GM23338 (cell line): ENCODE measurements around the gene ARID3A. TPM values are rescaled to one million over a fixed set of nuclear protein-coding genes. Genes with fewer than 3 reads are reported as not detected.
"Not testable (repeated sequence)": the region's sequence is repeated elsewhere in the genome, so short reads cannot be mapped to it uniquely, and the experiment has no call there.

Experiments
- ATAC-seq: fragments of 200-7000 bp; cut with Tn5 transposase; 3 replicates; pipeline ENCODE4 v1.9.1; 2020
- DNase-seq: peaks from one replicate; pipeline ENCODE4 v3.0.0-alpha.2; 2015; ENCODE audit warnings: low spot score
- H2AFZ ChIP-seq: fragments of 200-600 bp; sonication (generic); 2 replicates; pipeline ENCODE4 v1.8.0; 2016; ENCODE audit warnings: antibody characterized with exemption, mild to moderate bottlenecking, moderate library complexity
- H3F3A ChIP-seq: fragments of 200-600 bp; sonication (generic); replicated peaks from 2 replicates; pipeline ENCODE4 v1.8.0; 2017; ENCODE audit warnings: antibody characterized with exemption, mixed run types, low read depth
- H3K27ac ChIP-seq: fragments of 200-600 bp; sonication (generic); 2 replicates; pipeline ENCODE4 v1.6.1; 2016; ENCODE audit warnings: low read depth
- H3K27me3 ChIP-seq: fragments of 200-600 bp; sonication (generic); 2 replicates; pipeline ENCODE4 v1.8.0; 2016; ENCODE audit warnings: mild to moderate bottlenecking, mixed run types, moderate library complexity; ENCODE audit not compliant: insufficient read depth
- H3K36me3 ChIP-seq: fragments of 200-600 bp; sonication (generic); 2 replicates; pipeline ENCODE4 v1.8.0; 2016; ENCODE audit warnings: mild to moderate bottlenecking; ENCODE audit not compliant: insufficient read depth
- H3K4me1 ChIP-seq: fragments of 200-600 bp; sonication (generic); 2 replicates; pipeline ENCODE4 v1.8.0; 2016; ENCODE audit warnings: mild to moderate bottlenecking, moderate library complexity; ENCODE audit not compliant: insufficient read depth
- H3K4me2 ChIP-seq: fragments of 200-600 bp; sonication (generic); 2 replicates; pipeline ENCODE4 v1.7.1; 2017; ENCODE audit warnings: mixed run types
- H3K4me3 ChIP-seq: fragments of 200-600 bp; sonication (generic); 2 replicates; pipeline ENCODE4 v1.6.1; 2016; ENCODE audit warnings: mixed run types
- H3K79me2 ChIP-seq: fragments of 200-600 bp; sonication (generic); replicated peaks from 2 replicates; pipeline ENCODE4 v1.8.0; 2017; ENCODE audit warnings: mild to moderate bottlenecking; ENCODE audit not compliant: insufficient read depth
- H3K9me2 ChIP-seq: fragments of 200-600 bp; sonication (generic); 2 replicates; pipeline ENCODE4 v1.8.0; 2017; ENCODE audit not compliant: insufficient read depth
- H4K20me1 ChIP-seq: fragments of 200-600 bp; sonication (generic); replicated peaks from 2 replicates; pipeline ENCODE4 v1.8.0; 2017; ENCODE audit warnings: mild to moderate bottlenecking; ENCODE audit not compliant: insufficient read depth
- H3K27ac Mint-ChIP-seq: 2 replicates; pipeline ENCODE4 v1.8.0; 2020; ENCODE audit warnings: inconsistent platforms, mild to moderate bottlenecking, moderate library complexity, mixed read lengths
- H3K27me3 Mint-ChIP-seq: 3 replicates; pipeline ENCODE4 v1.8.0; 2022; ENCODE audit warnings: low read depth, mild to moderate bottlenecking, moderate library complexity, mixed read lengths, inconsistent platforms; ENCODE audit not compliant: insufficient read depth, poor library complexity
- H3K36me3 Mint-ChIP-seq: 3 replicates; pipeline ENCODE4 v1.8.0; 2021; ENCODE audit warnings: low read depth, mild to moderate bottlenecking, inconsistent platforms, moderate library complexity, mixed read lengths
- H3K4me1 Mint-ChIP-seq: 3 replicates; pipeline ENCODE4 v1.8.0; 2020; ENCODE audit warnings: mild to moderate bottlenecking, inconsistent platforms, mixed read lengths
- H3K4me3 Mint-ChIP-seq: 3 replicates; pipeline ENCODE4 v1.8.0; 2021; ENCODE audit warnings: moderate library complexity, mild to moderate bottlenecking, inconsistent platforms, mixed read lengths
- H3K9me3 Mint-ChIP-seq: 3 replicates; pipeline ENCODE4 v1.8.0; 2020; ENCODE audit warnings: moderate library complexity, mild to moderate bottlenecking, inconsistent platforms, mixed read lengths
- ETS1 ChIP-seq: IDR thresholded peaks from 2 replicates; pipeline ENCODE4 v1.6.1; 2016; ENCODE audit warnings: antibody characterized with exemption
- EZH2 ChIP-seq: fragments of 200-600 bp; sonication (generic); IDR thresholded peaks from one replicate; pipeline ENCODE4 v1.8.0; 2017; ENCODE audit warnings: antibody characterized with exemption, mild to moderate bottlenecking, low read depth; ENCODE audit not compliant: unreplicated experiment
- EZH2phosphoT487 ChIP-seq: fragments of 200-600 bp; sonication (generic); IDR thresholded peaks from one replicate; pipeline ENCODE4 v1.8.1; 2018; ENCODE audit warnings: antibody characterized with exemption; ENCODE audit not compliant: unreplicated experiment
- POLR2AphosphoS5 ChIP-seq: IDR thresholded peaks from 2 replicates; pipeline ENCODE4 v1.6.1; 2016; ENCODE audit warnings: antibody characterized with exemption, low read depth
- ZNF462 ChIP-seq: fragments of 250-450 bp; sonication (Bioruptor Pico); IDR thresholded peaks from 2 replicates; pipeline ENCODE4 v1.5.0; 2020; ENCODE audit warnings: mild to moderate bottlenecking, moderate library complexity
- polyA plus RNA-seq: library from polyadenylated mRNA; unstranded; fragments of >200 nt; fragmentation: Nextera tagmentation; extraction: Ambion mirVana; gene quantifications from 2 replicates; pipeline ENCODE4 v1.2.1, GENCODE V29; 2016
- total RNA-seq: library from RNA; depleted of rRNA; stranded (reverse); fragments of >200 nt; shearing (Covaris generic); gene quantifications from 2 replicates; pipeline ENCODE4 v1.2.3, GENCODE V29; 2014

ARID3A gene
- total and polyA plus RNA-seq, 2 experiments from 2014 or later: 33.6 to 51.6 TPM

- H3K36me3 ChIP-seq, H4K20me1 ChIP-seq, H3K79me2 ChIP-seq, ATAC-seq, H3K9me3 Mint-ChIP-seq, H2AFZ ChIP-seq, H3K27ac ChIP-seq, H3K27me3 ChIP-seq, H3K4me1 Mint-ChIP-seq, H3K4me1 ChIP-seq, DNase-seq, H3K27ac Mint-ChIP-seq, H3F3A ChIP-seq, H3K9me2 ChIP-seq: not testable (repeated sequence)
- Histone ChIP-seq H3K4me2 (peak overlapping the region; percentile 86), H3K4me3 (peak overlapping the region; percentile 76)
- peaks cover 11% of the 10 kb centered on the region for H3K36me3 Mint-ChIP-seq
- H3K4me3 Mint-ChIP-seq: peak overlapping the region; percentile 82; the same call in 2 of the 3 replicates
- H3K27me3 Mint-ChIP-seq: peaks cover 20% of the 10 kb centered on the region
Observed at GRCh38 chr19:891421-892200, 34.2 kb upstream of the ARID3A start.

- no peak overlapping the region for H3K27ac Mint-ChIP-seq
- H3K27me3 Mint-ChIP-seq: peaks cover 22% of the 10 kb centered on the region
- H3K4me3 Mint-ChIP-seq: peak overlapping the region; percentile 82
- H4K20me1 ChIP-seq: no peaks in the 10 kb centered on the region; the same call in 1 of the 2 replicates
- no peaks in the 10 kb centered on the region; the same call in 2 of the 3 replicates for H3K4me1 Mint-ChIP-seq
- TF ChIP-seq POLR2AphosphoS5: no peak
- no peak overlapping the region for H2AFZ ChIP-seq
- no peaks in the 10 kb centered on the region for H3K27me3 ChIP-seq
- H3K36me3 ChIP-seq: no peaks in the 10 kb centered on the region
- peaks cover 3% of the 10 kb centered on the region; the same call in 1 of the 2 replicates for H3F3A ChIP-seq
- peaks cover 3% of the 10 kb centered on the region; the same call in 1 of the 3 replicates for H3K9me3 Mint-ChIP-seq
- H3K79me2 ChIP-seq: no peaks in the 10 kb centered on the region; the same call in 1 of the 2 replicates
- peaks cover 13% of the 10 kb centered on the region for H3K36me3 Mint-ChIP-seq
- peak overlapping the region; percentile 76 for H3K4me3 ChIP-seq
- H3K27ac ChIP-seq: no peak overlapping the region
- H3K9me2 ChIP-seq: no peaks in the 10 kb centered on the region
- H3K4me2 ChIP-seq: peak overlapping the region; percentile 86
- DNase-seq (peak; percentile 59), ATAC-seq (peak; percentile 4; the same call in 2 of the 3 replicates)
- H3K4me1 ChIP-seq: no peaks in the 10 kb centered on the region
Observed at GRCh38 chr19:892243-892893, 33.5 kb upstream of the ARID3A start.

GRCh38 chr19:892894-893689 lies 32.7 kb upstream of the ARID3A start, which contains the start of the genes MED16 and RNU6-9:
Gene MED16 (minus strand): TSS chr19:893187. CDS start chr19:891131, 2,056 bp downstream.
Gene RNU6-9 (plus strand): TSS chr19:893484.
- H3K4me1 ChIP-seq: no peaks in the 10 kb centered on the region
- H3K4me1 Mint-ChIP-seq: no peaks in the 10 kb centered on the region; the same call in 2 of the 3 replicates
- H3K27ac ChIP-seq: peak within 1 kb of the TSS; percentile 85
- H3F3A ChIP-seq: peaks cover 3% of the 10 kb centered on the region; the same call in 1 of the 2 replicates
- no peaks in the 10 kb centered on the region for H3K9me2 ChIP-seq
- peak within 1 kb of the TSS; percentile 76 for H3K4me3 ChIP-seq
- peaks cover 3% of the 10 kb centered on the region; the same call in 1 of the 3 replicates for H3K9me3 Mint-ChIP-seq
- no peaks in the 10 kb centered on the region for H3K27me3 ChIP-seq
- peak within 1 kb of the TSS; percentile 82 for H3K4me3 Mint-ChIP-seq
- no peaks in the 10 kb centered on the region; the same call in 1 of the 2 replicates for H4K20me1 ChIP-seq
- H2AFZ ChIP-seq: no peak within 1 kb of the TSS
- peak within 1 kb of the TSS; percentile 100 for H3K27ac Mint-ChIP-seq
- no peaks in the 10 kb centered on the region; the same call in 1 of the 2 replicates for H3K79me2 ChIP-seq
- H3K36me3 ChIP-seq: no peaks in the 10 kb centered on the region
- peaks cover 22% of the 10 kb centered on the region for H3K27me3 Mint-ChIP-seq
- H3K36me3 Mint-ChIP-seq: peaks cover 10% of the 10 kb centered on the region
- peak within 1 kb of the TSS; percentile 86 for H3K4me2 ChIP-seq
- peak; percentile 97 for DNase-seq
- ATAC-seq: peak; percentile 85
- TF ChIP-seq ETS1 (peak; percentile 48), ZNF462 (CRISPR knock-in tag) (no peak), EZH2 (no peak), EZH2phosphoT487 (no peak)
